Activated CD4-positive, alpha-beta T cell treated with anti-CD3 and anti-CD28 coated beads, Interleukin-2, amount 50 U/mL, for 16 hours (primary cell): Measurements from ENCODE around the gene PSMG4.

ENCODE experiments used
- DNase-seq: peaks from one replicate; pipeline ENCODE4 v3.0.0-alpha.2; 2020

PSMG4 gene, protein sequence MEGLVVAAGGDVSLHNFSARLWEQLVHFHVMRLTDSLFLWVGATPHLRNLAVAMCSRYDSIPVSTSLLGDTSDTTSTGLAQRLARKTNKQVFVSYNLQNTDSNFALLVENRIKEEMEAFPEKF

DNA sequence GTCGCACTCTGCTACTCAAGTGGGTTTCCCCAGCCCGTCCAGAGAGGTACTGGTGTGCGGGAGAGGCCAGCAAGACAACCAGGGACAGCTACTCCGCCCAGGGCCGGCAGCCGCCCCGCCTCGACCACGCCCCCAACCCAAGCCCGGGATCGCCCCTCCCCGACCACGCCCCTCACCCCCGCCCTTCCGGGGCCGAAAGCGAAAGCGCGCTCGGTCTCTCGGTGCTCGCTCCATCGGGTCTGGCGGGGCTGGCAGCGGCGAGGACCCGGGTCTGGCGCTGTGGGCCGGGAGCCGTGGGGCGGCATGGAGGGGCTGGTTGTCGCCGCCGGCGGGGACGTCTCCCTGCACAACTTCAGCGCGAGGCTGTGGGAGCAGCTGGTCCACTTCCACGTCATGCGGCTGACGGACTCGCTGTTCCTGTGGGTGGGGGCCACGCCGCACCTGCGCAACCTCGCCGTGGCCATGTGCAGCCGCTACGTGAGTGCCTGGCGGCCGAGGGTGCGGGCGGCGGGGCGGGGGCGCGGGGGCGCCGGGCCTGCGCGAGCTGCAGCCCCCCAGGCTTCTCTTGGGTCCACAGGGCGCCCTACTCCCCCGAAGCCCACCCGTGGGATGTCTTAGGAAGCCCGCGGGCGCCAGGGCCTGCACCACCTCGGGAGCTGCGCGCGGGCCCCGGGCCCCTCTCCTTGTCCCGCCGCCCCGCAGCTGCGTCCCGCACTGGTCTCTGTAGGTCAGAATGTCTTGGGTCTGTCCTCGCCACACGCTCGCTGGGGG, at the start of gene PSMG4:
TSS of gene PSMG4 (plus strand) at position 228 of the 771 bp plus-strand sequence. CDS start at position 304, 76 bp downstream.
- DNase-seq = peak; percentile 95

DNA sequence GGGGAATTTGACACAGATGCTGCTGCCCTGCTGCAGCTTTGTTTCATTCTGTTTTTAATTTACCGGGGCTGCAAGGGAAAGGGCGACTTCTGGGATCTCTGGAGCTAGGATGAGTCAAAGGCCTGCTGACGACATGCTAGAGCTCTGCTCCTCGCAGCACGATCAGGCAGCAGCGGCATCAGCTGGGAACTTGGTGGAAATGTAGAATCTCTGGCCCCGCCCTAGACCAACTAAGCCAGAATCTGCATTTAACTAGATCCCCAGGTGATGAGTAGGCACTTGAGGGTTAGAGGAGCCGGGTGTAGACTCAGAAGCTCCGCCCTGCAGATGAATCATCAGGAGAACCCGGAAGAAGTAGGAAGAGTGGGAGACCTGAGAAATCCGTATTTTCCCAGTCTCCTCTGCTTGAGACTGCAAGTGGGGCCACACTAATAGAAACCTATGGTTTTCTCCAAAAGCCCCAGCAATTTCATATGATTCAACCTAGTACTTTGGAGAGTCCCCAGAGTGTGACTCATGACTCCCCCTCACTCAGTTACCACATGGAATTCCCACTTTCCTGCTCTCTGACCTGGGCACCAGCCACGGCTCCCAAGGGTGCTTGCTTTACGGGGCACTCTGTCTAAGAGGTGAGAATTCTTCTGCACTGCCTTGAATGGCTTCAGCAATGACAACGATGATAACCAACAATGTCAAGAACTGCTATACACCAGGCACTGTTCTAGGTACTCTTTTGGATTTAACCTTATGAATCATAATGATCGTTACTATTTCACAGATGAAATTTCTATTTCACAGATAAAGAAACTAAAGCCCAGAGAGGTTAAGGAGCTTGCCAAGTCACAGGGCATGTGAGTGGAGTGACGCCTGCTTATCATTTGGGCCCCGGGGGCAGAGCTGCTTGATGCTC, 49.4 kb upstream of the PSMG4 start:
- DNase-seq = peak; percentile 79

DNA sequence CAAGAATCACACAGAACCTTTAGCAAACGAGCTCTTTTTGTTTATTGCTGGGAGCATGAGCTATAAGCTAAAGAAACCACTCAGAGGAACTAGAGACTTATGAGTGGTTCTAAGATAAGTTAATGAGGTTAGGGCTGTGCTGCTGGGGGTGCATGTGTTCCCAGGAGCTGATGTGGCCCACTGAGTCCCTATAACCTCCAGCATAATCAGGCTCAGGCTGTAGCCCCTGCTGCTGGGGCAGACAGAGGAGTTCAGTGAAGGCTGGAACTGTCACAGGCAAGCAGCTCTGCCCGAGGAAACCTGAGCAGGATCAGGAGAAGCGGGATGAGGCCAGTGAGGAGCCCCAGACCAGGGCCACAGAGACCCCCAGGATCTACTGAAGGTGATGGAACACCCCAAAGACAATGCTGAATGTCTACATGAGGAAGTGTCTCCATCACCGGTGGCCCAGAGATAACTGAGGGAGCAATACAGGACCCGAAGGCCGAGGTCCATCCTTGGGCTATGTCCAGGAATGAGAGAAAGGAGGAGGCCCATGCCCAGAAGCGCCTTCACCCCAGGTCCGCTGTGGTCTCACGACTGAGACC, 48.6 kb upstream of the PSMG4 start:
- no peak for DNase-seq

DNA sequence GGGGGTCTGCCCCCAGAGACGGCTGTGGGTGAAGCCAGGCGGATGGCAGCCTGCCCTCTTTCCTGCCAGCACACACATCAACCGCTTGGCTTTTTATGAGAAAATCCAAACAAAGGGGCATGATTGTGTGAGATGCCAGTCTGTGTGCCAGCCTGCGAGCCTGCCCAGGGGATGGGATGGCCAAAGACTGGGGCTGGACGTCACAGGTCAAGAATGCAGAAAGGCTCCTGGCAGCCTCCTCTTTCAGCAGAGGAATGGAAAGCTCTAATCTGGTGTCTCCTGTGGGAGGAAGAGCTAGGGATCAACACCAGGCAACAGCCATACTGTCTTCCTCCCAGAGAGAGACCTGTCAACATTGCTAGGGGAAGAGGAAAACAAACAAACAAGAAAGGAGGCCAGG, 47.1 kb upstream of the PSMG4 start:
- no peak for DNase-seq

DNA sequence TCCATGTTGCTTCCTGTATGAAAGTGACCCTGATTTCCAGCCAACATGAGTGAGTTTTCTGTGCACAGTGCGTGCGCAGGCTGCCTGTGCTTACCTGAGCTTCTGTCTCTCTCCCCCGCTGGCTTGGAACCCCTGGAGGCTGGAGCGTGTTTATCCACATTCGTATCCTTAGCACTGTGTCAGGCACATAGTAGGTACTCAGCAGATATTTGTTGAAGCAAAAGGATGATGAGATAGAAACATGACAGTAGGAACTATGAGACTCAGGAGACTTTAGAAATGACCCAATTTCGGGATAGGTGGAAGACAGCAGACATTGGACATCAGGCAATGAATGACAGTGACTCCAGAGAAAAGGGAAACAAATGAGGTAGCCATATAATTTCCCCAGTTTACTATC, 46.5 kb upstream of the PSMG4 start:
- DNase-seq = no peak

DNA sequence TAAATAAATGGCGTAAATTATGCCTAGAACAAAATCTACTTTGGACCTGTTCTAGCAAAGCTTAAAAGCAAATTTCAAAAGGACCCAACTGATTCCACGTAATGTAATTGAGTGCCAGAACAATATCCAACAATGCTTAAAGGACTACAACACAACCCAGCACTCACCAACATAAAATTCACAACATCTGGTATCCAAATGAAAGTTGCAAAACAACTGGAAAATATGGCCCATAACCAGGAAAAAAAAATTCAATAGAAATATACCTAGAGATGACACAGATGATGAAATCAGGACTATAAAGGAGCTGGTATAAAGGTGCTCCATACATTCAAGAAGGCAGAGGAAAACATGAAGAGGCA, 45.4 kb upstream of the PSMG4 start:
- no peak for DNase-seq

DNA sequence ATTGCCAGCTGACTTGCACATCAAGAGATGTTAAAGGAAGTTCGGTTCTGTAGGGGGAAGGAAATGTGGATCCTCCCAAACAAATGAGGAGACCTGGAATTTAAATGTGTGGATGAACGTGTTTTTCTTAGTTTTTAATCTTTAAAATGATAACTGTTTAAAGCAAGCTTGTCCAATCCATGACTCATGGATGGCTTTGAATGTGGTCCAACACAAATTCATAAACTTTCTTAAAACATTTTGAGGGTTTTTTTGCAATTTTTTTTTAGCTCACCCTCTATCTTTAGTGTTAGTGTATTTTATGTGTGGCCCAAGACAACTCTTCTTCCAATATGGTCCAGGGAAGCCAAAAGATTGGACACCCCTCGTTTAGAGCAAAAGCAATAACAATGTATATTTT, 43.8 kb upstream of the PSMG4 start:
- no peak for DNase-seq

DNA sequence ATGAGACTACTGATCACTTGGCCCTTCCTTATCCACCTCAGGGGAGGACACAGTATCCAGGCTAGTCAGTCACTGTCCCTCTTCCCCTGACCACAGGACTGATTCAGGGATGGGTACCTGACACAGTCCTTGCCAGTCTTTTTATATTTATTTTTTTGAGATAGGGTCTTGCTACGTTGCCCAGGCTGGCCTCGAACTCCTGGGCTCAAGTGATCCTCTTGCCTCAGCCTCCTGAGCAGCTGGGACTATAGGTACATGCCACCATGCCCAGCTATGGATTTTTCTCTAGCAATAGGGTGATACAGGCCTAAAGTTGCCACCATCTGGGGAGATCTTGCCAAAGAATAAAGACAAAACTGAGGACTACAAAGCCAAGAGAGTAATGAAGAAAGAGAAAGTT, 41.5 kb upstream of the PSMG4 start:
- DNase-seq = no peak

DNA sequence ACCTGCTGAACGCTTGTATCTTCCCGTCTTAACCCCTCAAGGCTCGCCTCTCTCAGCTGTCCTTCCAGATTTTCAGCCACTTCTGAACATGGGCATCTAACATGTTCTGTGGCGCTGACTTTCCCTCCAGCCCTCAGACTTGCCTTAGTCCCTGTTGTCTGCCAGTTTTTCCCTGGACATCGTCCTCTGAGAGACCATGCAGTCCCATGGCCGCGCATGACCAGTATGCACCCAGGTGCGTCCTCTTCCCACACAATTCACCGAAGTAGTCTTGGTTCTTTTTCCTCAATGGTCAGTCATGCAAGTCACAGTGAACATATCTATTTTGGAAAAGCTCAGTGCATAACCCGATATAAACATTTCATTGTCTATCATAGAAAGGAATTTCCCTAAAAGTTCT, 40.5 kb upstream of the PSMG4 start:
- DNase-seq = no peak

DNA sequence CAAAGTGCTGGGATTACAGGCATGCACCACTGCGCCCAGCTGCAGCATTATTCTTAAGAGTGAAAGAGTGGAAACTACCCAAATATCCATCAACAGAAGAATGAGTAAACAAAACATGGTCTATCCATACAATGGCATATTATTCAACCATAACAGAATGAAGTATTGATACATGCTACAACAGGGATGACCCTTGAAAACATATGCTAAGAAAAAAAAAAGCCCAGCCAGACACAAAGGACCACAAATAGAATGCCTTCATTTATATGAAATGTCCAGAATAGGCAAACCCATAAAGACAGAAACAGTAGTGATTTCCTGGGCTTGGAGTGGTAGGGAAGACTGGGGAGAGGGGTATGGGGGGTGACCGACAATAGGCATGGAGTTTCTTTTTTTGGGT, 38.4 kb upstream of the PSMG4 start:
- DNase-seq = no peak

DNA sequence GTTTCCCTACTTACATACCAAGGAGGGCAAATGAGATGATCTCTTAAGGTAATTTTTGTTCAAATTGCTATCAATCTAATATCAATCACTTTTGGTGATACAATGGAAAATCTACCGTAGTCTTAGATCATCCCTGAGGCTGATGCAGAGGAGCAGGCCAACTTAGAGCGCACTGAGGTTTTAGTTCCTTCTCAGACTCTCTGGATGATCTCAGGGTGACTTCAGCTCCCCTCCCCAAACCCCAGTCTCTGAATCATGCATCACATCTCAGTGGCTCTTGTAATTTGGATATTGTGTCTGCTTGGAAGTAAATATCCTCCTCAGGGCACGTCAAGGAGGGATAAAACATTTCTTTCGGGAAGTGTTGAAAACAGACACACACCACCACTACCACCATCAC, 37.2 kb upstream of the PSMG4 start:
- DNase-seq = no peak

DNA sequence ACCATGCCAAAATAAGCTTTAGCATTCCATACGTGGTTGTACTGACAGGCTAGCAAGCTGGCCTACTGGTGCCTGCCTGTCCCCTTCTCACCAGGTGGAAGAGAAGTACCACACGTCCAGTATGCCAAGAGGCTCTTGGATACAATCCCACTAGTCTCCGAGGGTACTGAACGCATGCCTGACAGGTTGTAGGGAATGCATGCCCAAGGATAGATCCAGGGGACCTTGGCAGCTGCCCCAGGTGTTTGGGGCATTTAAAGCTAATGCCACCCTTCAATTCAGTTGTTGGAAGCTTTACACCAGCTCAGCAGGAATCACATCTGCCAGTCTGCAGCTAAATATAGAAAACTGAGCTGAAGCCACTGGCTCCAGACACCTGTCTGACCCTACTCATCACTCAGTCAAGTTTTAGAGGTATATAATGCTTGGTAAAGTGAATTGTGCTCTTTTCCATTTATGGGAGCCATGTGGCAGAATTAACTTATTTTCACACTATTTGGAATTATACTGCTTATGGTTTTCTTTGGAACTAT, 36.2 kb upstream of the PSMG4 start:
- DNase-seq = no peak

DNA sequence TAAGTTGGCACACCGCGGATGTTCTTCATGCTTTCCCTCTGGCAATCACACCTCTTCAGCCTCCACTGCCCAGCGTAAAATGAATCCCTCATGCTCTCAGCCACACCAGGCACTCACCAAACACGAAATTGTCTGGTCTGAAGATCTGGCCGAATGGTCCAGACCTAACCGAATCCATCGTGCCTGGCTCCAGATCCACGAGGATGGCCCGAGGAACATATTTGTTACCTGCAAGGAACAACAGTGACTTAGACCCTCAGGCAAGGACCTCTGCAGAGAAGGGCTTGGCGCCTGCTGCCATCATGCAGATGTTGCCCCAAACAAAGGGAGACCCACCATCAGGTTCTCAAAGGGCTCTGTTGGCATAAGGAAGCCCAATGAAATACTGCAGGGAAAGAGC, 32.7 kb upstream of the PSMG4 start:
- no peak for DNase-seq

DNA sequence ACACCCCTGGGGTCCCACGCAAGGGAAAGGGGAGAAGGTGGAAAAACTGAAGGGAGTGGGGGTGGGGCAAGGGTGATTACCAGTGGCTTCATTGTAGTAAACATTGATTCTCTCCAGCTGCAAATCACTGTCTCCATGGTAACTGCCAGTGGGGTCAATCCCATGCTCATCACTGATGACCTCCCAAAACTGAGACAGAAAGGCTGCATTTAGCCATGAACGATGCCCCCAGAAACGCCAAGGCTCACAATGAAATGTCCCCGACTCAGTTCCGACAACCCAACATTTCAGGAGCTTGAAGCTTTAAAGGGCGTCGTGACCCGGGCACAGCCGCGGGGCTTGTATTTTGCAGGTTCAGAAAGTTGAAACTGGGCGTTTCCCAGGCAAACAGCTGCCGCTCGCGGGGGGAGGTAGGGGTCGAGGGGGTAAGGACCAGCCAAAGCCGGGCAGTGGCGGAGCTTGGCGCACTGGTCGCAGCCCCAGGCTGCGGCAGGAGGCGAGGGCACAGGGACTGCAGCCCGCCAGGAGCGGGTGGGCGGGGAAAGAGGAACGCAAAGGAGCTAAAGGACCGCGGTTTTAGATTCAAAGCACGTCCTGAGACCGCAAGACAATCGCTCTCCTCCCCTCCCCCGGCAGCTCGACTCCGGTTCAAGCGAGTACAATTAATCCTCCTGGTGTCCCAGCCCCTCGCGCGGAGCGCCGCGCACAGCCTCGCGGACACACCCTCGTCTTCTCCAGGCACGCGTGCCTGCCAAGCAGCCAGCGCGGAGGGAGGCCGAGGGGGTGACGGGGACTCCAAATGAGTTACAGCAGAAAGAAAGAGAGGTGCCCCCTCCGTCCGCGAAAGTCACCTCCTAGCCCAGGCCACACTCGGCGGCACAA, 32.0 kb upstream of the PSMG4 start:
- DNase-seq = peak; percentile 12

DNA sequence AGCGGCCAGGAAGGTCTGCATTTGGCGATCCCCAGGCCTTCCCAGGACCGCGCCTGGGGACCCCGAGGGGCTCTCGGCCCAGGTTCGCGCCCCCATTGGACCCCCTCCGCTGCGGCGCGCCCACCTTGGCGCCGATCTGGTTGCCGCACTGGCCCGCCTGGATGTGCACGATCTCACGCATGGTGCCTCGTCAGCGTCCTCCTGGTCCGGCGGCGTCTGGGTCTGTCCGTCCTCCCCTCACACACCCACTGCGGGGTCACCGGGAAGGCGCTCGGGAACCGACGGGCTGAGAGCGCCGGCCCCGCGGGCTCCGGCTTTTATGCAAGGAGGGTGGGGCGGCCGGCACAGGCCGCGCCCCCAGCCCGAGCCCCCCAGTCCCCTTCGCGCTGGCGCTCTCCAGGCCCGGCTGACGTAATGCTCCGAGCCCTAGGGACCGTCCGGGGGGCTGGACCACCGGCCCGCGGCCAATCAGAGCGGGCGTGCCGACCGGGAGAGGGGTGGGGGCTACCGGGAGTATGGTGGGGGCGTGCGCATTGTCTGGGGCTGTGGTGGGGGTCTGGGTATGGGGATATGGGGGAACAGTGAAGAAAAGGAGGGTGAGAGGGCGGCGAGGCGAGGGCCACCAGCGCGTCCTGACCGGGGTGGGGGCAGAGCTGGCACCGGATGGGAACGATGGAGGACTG, 31.2 kb upstream of the PSMG4 start, which contains the start of gene TUBB2B:
TSS of gene TUBB2B (minus strand) at position 291 of the 683 bp plus-strand sequence. CDS start at position 181, 110 bp downstream.
- DNase-seq = no peak

DNA sequence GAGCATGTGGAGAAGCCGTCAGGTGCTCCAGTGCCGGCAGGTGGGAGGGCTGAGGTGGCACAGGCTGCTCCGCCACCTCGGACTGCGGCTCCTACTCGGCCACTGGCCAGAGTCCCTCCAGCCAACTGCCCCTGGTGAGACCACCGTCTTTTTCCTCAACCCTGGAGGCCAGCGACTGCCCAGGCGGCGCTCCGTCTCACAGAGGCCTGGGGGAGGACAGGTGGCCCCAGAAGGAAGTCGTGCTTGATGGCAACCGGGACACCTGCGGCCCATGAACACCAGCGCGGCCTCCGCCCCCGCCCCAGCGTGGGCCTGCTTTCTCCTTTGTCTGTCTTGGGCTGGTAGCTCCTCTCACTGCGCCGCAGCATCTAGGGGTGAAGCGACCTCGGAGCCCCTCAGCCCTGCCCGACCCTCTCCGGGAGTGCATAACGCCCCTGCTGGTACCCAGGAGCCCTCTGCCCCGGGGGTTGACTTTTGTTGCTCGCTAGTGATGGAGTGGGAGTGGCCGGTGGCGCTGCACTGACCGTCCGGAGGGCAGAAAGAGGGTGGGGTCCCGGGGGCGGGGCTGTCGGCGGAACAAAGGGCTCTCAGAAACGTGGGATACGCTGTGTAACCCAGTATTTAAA, 30.6 kb upstream of the PSMG4 start:
- no peak for DNase-seq

DNA sequence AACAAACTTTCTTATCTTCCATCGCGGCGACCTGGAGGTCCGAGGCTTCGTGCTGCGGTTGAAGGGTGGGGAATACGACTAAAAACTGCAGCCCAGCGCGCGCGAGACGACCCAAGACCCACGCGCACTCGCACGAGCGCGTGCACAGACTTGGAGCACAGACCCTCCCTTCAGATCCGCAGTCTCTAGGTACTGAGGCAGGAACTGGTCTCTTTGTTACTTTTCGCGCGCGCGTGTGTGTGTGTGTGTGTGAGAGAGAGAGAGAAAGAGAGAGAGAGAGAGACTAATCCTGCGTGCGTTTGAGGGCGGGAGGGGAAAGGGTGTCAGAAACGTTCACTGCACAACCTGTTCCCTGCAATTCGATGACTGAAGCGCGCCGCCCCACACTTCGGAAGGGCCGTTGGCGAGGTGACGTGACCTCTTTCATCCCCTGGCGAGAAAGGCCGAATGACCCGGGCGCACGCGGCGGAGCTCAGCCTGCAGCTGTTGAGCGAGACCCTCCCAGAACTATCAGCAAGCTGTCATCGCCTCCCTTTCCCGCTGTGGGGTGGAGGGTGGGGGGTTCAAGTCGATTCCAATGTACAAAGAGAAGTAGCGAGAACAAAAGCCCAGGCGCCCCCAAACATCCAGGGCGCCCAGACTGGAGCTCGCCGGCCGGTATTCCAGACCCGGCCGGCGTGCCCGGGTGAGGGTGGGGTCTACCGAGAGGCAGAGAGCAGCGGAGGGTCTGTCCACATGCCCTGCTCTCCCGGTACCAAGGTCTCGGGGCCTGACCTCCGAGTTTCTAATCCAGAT, 29.8 kb upstream of the PSMG4 start:
- peak; percentile 15 for DNase-seq

DNA sequence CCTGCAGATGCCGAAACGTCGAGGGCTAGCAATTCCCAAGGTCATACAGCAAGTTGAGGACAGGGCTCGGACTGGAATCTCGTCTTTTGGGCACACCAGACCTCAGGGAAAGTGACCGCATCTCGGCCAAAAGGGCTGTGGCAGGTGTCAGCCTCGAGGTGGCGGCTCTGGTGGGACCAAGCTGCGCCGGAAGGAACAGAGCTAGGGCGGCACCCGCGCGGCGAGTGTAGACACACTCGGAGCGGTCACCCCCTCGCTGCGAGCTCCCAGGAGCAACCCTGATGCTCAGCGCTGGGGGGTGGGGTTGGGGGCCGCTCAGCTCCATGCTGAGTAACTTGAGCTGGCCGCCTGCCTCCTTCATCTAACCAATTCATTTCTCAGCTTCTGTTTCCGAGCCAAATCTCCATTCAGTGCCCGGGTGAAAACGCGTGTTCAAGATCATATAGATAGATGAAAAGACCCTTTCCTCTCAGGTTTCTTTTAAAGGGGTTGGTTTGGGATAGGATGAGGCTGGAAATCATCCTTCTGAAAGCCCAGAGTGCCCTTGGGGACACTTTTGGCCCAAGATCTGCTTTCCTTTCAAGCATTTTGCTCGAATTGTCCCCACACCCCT, 29.1 kb upstream of the PSMG4 start:
- DNase-seq = peak; percentile 21

DNA sequence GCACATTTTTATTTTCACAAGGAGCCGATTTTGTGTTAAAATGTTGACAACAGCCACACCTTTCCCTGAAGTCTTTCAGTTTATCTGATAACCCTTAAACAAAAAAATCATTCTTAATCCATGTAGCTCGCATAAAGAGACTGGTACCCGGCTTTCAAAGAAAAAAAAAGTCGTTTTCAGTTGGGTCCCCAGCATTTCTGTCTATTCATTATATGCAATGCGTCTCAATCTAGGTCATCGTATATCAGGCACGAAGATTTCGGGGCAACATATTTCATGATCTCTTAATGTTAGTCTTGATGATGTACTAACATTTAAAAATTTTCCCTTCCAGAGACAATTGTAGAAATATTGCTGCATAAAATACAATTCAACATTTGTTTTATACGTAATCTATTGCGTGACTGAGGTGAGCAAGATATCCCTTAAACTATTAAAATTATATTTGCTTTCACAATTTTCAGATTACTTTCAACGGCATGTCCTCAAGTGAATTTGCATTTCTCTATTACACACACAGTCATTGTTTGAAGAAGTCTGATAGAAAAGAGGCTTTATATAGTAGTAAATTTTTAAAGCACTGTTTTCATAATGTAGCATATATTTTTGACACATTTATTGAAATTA, 28.4 kb upstream of the PSMG4 start:
- DNase-seq = no peak
